HG03558 (cell line): ENCODE measurements around the gene ZCCHC10.
"Not testable (repeated sequence)": the region's sequence is repeated elsewhere in the genome, so short reads cannot be mapped to it uniquely, and the experiment has no call there.

Experiments used
- ATAC-seq: cut with Tn5 transposase; IDR thresholded peaks from one replicate; pipeline ENCODE4 v1.9.1; 2021; ENCODE audit warnings: moderate number of reproducible peaks; ENCODE audit not compliant: unreplicated experiment; ENCODE audit errors: extremely low read depth

Gene ZCCHC10

DNA sequence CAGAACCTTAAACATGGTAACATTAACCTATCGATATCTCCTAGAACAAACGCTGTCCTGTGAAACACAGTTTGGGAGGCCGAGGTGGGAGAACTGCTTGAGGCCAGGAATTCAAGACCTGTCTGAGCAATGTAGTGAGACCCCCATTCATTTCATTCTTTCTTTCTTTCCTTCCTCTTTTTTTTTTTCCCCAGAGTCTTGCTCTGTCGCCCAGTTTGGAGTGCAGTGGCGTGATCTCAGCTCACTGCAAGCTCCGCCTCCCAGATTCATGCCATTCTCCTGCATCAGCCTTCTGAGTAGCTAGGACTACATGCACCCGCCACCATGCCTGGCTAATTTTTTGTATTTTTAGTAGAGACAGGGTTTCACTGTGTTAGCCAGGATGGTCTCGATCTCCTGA, 20.2 kb upstream of the ZCCHC10 start:
- not testable (repeated sequence) for ATAC-seq

DNA sequence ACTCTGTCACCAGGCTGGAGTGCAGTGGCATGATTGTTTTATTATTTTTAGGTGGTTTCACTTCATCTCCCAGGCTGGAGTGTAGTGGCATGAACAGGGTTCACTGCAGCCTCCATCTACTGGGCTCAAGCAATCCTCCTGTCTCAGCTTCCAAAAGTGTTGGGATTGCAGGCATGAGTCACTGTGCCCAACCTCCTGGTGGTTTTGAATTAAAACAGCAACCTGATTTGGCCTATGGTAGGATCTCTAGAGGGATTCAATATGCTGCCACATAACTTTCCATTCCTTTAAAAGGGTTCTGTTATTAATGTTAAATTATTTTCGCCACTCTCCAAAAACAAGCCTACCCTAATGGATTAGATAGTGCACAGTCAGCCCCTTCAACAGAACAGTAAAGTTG, 15.6 kb upstream of the ZCCHC10 start:
- ATAC-seq: no peak

DNA sequence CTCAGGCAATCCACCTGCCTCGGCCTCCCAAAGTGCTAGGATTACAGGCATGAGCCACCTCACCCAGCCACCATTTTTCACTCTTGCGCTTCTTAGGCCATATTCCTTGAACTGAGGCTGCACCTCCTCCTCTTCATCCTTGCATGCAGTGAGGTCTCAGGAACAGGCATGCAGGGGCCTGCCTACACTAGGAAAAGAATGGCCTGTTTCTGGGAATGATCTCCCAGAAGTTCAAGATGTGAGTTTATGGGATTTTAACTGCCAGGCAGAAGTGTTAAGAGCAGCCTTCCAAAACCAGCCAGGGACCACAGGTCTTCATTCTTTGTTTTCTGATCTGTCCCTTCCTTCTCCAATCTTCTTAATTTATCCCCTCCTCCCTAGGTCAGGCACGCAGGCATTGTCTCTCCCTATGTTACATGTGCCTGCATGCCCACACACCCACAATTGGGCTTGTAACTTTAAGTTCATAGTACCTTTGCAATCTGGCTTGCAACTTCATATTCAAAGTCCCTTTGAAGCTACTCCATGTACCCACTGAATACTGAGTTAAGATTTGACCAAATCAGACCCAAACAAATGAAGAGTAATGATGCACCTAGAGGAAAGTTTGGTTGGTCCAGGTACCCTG, 14.9 kb upstream of the ZCCHC10 start:
- ATAC-seq: no peak

DNA sequence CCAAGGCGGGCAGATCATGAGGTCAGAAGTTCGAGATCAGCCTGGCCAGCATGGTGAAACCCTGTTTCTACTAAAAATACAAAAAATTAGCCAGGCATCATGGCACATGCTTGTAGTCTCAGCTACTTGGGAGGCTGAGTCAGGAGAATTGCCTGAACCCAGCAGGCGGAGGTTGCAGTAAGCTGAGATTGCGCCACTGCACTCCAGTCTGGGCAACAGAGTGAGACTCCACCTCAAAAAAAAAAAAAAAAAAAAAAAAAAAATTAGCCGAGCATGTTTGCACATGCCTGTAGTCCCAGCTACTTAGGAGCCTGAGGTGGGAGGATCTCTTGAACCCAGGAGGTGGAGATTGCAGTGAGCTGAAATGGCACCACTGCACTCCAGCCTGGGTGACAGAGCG, 10.3 kb upstream of the ZCCHC10 start:
- not testable (repeated sequence) for ATAC-seq

DNA sequence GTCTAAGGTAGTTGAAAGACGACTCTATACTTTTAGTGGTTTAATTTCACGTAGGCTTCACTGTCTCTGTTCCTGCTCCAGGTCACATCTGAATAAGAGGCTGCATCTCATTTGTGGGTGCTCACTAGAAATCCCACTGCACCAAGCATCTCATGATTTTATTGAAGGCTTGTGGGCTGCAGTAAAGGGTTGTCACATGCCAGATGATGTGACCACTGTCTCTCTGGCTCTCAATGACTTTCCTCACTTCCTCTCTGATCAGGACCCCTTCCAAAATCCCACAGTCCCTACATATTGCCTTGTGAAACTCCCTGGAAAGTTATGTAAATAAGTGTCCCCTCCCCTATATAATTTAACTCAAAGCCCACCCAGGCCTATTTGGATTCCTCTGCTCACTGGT, 8.9 kb upstream of the ZCCHC10 start:
- no peak for ATAC-seq

DNA sequence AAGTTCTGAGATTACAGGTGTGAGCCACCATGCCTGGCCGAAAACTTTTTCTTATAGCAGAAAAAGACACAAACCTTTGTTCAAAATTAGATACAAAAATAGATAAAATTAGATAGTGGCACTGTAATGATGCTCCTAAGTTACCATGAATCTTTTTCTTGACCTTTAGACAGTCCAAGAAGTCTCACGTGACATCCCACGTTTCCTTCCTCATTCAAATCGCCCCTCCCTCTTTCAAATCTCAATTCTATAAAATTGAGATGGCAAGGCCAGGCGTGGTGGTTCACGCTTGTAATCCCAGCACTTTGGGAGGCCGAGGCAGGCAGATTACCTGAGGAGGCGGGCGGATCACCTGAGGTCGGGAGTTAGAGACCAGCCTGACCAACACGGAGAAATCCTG, 7.7 kb upstream of the ZCCHC10 start:
- ATAC-seq: no peak

DNA sequence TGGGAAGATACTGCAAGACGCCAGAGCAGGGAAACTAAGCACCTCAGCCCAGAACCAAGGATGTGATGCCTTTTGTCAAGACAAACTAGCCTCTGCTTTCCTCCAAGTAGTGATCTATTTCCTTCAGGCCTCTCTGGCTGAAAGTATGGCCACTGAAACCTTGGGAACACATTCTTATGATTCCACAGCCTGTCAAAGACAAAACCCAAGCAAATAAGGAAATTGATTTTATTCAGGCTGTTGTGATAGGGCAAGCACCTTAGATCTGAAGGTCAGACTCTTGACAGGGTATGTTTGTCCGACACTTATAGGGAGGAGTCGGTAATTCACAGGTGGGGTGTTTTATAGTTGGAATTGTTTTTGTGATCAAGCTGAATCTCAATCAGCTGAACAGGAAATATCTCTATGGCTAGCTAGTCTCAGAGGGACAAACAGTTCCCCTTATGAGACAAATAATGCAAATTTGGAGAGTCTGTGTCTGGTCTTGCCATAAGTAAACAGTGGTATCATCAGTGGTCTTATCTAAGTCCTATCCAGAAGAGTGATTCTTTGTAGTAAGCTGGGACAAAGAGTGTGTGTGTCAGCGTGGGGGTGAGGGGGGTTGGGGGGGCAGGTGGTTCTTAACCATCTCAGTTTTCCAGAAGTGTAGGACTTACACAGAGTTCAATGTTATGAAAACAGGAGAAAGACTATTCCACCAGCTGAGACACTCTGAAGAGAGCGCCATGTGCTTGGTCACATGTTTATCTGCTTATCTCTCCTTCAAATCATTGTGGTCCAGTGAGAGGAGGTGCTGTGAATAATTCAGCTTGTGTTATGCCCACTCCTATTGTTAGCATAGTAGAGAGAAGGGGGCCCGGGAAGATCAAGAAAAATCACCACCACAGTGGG, 6.7 kb upstream of the ZCCHC10 start:
- ATAC-seq: no peak

DNA sequence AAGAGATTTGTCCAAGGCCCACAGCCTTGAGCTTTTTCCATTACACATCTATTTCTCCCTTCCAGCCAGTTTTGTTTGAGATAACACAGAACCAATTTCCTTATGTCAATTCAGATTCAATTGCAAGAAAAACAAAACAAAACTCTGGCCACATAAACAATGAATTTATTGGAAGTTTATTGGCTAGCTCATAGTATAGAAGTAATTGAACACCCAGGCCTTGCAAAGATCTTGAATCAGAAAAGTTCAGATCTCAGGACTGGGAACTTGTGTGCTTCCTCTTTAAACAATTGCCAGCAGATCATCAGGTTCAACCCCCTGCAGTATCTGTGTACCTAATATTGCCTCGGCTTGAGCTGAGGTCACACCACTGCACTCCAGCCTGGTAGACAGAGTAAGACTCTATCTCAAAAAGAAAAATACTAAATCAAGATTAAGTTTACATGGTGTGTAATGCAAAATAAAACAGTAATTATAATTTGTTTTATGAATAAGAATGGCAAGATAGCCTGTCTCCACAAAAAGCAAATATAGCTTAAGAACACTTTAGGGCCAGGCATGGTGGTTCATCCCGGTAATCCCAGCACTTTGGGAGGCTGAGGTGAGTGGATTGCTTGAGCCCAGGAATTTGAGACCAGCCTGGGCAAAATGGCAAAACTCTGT, 4.1 kb upstream of the ZCCHC10 start:
- ATAC-seq: no peak

DNA sequence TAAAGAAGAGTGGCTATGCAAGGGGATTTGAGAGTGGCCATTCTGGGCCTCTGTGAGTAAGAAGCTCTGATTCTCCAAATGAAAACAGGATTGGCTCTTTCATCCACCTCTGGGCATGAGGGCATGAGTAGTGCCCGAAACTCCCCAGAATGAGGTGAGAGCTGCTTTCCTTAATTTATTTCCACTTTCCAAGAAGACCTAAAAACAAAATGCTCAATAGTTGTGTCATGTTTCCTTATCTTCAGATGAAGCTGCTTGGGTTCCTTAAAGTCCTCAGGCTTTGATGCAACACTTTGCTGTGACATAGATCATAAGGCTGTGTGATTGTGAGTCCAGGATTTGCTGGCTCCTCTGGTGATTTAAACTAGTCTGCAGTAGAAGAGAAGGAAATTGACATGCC, 3.1 kb upstream of the ZCCHC10 start:
- ATAC-seq: no peak

DNA sequence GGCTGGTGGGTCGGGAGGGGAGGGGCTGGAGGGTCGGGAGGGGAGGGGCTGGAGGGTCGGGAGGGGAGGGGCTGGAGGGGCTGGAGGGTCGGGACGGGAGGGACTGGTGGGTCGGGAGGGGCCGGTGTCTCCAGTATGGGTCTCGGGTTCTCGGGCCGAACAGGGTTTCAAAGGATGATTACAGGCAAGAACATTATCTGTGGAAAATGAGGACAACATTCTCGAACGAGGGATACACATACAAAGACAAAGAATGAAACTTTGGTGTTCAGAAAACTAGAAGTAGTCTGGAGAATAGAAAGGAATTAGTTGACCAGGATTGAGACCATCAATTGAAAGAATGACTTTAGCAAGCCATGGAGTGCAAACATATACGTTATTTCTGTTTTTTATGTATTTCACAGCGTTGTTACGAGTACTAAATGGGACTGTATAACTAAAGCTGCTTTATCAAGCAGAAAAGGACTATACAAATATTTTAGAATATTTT, 360 bp upstream of the ZCCHC10 start:
- ATAC-seq: no peak

DNA sequence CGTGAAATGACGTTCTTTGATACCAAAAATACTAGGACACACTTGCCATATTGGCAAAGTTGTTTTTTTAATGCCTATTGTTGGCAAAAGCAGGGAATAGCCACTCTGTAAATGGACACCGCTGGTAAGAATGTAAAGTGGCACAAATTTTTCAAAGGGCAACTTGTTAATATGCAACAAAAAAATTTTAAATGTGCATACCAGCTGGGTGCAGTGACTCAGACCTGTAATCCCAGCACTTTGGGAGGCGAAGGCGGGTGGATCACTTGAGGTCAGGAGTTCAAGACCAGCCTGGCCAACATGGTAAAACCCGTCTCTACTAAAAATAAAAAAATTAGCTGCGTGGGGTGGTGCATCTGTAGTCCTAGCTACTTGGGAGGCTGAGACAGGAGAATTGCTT, 6.9 kb downstream of the ZCCHC10 start:
- not testable (repeated sequence) for ATAC-seq

DNA sequence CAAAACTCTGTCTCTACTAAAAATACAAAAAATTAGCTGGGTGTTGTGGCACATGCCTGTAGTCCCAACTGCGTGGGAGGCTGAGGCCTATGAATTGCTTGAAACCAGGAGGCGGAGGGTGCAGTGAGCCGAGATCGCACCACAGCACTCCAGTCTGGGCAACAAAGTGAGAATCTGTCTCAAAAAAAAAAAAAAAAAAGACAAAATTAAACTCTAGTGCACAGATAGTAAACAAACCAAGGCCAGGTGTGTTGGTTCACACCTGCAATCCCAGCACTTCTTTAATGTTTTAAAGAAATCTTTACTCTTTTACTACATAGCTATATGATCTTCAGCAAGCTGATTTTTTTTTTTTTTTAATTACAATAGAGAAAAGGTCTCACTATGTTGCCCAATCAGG, 8.4 kb downstream of the ZCCHC10 start:
- no peak for ATAC-seq

DNA sequence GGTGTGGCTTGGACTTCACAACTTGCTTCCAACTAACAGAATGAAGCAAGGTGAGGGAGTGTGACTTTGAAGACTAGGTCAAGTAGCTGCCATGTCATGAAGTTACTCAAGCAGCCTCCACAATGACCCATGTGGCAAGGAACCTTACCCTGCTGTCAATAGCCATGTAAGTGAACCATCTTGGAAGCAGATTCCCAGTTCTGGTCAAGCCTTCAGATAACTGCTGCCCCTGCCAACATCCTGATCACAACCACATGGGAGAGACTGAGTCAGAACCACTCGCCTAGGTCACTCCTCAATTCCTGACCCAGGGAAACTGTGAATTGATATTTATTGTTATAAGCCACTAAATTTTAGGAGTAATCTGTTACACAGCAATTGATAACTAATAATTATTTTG, 10.9 kb downstream of the ZCCHC10 start:
- ATAC-seq: no peak

DNA sequence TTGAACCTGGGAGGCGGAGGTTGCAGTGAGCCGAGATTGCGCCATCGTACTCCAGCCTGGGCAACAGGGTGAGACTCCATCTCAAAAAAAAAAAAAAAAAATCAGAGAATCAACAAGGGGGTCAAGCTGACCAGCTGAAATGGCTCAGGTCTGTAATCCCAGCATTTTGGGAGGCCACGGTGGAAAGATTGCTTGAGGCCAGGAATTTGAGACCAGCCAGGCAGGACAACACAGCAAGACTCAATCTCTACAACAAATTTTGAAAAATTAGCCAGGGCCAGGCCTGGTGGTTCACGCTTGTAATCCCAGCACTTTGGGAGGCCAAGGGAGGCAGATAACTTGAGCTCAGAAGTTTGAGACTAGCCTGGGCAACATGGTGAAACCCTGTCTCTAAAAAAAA, 17.9 kb downstream of the ZCCHC10 start:
- not testable (repeated sequence) for ATAC-seq

DNA sequence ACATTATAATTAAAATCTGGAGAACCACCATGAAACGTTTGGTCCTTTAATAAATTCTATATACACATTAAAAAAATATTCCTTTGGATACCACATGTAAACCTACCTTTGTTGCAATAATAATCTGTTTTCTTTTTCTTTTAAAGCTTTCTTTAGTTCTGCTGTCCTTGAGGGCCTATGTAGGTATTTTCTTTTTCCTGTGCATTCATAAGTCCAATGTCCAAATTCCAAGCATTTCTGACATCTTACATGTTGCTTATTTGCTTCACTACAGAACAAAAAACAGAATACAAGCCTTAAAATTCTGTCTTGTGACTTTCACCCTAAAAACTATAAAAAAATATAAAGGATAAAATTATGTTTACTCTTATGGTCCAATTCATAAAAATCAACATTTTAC, 19.7 kb downstream of the ZCCHC10 start:
- no peak for ATAC-seq

DNA sequence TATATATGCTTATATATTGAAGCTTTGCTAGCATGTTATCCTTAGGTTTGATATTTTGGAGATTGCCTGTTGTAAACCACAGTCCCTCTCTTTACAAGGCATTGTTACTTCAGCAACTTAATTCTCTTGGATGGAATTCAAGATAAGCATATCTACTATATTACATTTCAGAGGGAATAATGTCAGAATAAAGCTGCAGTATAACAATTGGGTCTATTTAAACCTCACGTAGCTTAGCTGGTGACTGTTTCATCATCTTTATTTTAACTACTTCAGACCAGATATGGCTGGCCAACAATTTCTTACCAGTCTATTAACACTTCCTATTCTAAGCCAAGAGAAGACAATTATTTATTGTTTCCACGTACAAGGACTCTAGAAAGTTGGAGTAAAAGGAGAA, 27.1 kb downstream of the ZCCHC10 start:
- ATAC-seq: no peak

DNA sequence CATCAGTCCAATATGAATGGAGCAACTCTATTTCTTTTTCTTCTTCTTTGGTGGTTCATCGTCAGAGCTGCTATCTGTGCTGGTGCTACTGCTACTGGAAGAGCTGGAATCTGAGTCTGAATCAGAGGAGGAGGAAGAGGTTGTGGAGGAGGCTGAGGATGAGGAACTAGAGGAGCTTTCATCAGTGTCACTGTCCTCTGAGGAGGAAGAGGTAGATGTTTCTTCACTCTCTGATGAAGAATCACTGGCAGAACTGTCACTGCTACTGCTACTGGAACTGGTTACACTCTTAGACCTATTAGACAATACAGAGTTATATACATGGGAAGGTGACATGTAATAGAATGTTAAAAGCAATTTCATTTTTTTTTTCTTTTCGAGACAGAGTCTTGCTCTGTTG, 27.8 kb downstream of the ZCCHC10 start:
- no peak for ATAC-seq

DNA sequence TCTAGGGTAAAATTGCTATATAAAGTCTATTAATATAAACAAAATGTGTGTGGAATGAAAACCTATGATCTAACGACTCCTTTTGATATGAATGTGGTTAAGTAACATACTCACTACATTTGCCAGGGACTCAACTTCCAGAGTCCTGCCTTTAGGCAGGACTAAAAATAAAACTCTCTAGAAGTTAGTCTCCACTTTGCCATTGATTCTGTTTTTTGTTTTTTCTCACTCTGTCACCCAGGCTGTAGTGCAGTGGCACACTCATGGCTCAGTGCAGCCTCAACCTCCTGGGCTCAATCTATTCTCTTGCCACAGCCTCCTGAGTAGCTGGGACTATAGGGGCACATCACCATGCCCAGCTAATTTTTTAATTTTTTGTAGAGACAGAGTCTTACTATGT, 30.0 kb downstream of the ZCCHC10 start:
- ATAC-seq: no peak

DNA sequence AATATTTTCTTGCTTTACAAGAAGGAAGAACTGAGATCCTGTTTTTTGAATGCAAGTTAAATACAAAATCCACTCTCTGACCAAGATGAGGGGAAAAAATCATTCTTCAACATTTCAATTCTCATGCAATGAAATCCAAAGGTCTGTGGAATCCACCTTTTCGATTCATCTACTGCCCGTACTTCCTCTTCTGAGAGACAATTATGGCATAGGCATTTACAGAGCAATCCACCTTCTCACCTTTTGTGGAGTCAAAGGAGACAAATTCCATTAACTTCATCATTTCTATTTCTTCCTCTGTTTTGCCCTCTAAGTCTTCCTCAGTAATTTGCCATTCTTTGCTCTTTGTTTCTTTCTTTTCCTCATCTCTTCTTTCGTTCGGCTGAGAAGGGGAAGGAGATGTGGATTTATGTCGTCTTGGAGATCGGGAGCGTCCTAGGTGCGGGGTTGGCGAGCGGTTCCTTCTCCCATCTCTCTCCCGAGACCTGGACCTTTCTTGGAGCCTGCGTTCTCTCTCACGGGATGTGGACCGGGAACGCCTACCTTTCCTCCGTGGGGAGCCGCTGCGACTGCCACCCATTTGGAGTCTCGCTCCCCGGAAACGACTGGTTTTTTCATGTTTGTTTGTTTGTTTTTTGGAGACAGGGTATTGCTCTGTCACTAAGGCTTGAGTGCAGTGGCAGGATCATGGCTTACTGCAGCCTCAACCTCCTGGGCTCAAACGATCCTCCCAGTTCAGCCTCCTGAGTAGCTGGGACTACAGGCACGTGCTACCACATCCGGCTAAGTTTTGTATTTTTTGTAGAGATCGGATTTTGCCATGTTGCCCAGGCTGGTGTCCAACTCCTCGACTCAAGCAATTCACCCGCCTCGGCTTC, 38.6 kb downstream of the ZCCHC10 start:
- ATAC-seq: no peak

DNA sequence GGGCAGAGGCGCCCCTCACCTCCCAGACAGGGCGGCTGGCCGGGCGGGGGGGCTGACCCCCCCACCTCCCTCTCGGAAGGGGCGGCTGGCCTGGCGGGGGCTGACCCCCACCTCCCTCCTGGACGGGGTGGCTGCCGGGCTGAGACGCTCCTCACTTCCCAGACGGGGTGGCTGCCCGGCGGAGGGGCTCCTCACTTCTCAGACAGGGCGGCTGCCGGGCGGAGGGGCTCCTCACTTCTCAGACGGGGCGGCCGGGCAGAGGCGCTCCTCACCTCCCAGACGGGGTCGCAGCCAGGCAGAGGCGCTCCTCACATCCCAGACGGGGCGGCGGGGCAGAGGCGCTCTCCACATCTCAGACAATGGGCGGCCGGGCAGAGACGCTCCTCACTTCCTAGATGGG, 43.4 kb downstream of the ZCCHC10 start:
- ATAC-seq: not testable (repeated sequence)
